GM18498 (cell line): ENCODE data around the gene POU3F1.

Source experiments
- ATAC-seq: cut with Tn5 transposase; IDR thresholded peaks from one replicate; pipeline ENCODE4 v1.9.1; 2021; ENCODE audit warnings: mild to moderate bottlenecking, moderate library complexity; ENCODE audit not compliant: unreplicated experiment

The POU3F1 gene

GRCh38 chr1:38029081-38029681, 17.4 kb downstream of the POU3F1 start:
- ATAC-seq = no peak

DNA sequence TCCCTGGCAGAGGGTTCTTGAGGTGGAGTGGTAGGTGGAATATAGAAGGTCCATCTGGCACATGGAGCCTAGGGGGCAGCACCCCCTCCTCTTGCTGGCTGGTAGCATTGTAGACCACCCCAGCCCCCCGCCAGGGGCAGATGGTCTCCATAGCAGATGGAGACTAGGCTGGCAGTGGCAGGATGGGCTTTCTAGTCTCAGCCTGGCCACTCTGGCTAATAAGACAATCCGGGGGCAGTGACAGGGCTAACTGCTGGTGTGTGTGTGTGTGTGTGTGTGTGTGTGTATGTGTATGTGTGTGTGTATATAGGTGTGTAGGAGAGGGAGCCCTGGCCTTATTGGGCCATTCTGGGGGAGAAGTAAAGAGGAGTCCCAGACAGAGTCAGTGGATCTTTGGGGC, 17.9 kb downstream of the POU3F1 start:
- ATAC-seq = no peak

GRCh38 chr1:38028105-38028591, 18.4 kb downstream of the POU3F1 start:
- ATAC-seq = peak; percentile 78

DNA sequence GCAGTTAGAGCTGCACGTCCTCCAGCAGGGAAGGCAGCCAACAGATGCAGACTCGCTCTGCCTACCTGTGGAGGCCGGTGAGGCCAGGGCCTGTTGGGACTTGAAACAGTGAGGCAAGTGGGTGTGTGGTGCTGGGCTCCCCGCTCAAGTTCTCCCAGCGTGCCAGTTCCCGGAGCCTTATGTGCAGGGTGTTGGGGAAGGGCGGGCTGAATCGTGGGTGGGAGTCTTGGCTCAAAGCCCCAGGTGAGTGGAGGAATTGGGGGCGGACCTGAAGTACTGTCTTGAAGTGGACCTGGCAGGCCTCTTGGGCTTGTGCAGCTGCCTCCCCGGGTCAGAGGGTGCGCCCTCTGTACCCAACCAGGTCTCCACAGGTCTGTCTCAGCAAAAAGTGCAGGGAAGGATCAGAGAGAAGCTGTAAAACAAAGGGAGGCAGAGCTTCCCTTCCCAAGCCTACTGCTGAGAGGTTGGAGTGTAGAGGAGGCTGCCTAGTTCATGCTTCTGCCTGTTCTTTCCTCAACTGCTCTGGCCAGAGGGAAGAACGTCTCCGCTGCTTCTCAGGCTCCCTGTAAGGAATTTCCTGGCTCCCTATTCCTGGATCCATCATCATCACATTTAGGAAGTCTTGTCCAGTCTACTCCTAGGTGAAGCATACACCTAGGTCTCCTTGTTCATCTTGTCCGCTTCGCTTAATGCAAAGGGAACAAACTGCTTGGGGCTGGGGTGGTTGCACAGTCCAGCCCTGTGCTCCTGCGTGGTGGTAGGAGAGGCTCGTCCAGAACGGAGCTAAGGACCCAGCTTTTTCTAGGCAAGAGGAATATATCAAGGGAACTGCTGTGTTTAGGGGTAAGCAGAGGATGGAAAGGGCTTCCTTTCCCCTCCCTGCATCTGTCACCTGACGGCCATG, 19.1 kb downstream of the POU3F1 start:
- ATAC-seq = no peak

DNA sequence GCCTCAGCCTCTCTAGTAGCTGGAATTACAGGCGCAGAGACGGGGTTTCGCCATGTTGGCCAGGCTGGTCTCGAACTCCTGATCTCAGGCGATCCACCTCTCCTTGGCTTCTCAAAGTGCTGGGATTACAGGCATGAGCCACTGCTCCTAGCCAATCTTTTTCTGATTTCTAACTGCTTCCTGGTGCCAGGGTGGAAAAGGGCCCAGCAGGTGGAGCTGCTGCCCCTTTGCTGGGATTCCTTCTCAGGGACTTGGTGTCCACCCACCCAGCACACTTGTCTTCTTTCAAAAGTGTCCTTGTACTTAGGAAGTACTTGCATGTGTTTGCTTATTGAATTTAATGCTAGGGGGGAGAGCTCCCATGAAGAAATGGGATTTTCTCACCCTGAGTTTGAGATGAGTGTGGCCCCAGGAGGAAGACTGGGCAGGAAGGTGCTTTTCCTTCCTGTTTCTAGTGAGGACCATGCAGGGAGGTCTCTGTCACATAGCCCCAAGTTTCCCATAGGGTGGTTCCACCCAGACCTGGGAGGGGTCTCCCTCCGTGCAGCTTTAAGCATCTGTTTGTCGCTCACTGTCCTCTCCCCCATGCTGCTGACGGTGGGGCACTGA, 19.9 kb downstream of the POU3F1 start:
- ATAC-seq = no peak

- ATAC-seq = no peak
Measured at GRCh38 chr1:38025664-38026063, 20.9 kb downstream of the POU3F1 start.

- no peak for ATAC-seq
Measured at GRCh38 chr1:38025233-38025632, 21.4 kb downstream of the POU3F1 start.

DNA sequence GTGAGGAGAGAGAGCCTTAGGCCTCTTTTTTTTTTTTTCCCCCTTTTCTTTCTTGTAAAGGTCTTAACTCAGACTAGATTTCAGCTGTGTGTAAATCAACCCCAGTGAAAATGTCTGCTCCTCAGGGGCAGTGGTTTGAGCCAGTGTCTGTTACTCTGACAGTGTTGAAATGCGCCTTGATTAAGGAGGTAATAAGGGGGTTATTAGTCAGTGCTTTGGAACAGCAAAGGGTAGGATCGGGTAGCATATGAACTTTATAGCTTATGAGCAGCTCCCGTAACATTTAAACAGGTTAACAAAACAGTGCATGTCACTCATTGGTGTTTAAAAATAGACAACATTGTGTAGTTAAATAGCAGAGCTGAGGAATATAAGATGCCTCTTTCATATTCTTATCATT, 23.8 kb downstream of the POU3F1 start:
- no peak for ATAC-seq

- no peak for ATAC-seq
Measured at GRCh38 chr1:38021969-38022368, 24.6 kb downstream of the POU3F1 start.

- ATAC-seq = no peak
Measured at GRCh38 chr1:38020396-38020795, 26.2 kb downstream of the POU3F1 start.

DNA sequence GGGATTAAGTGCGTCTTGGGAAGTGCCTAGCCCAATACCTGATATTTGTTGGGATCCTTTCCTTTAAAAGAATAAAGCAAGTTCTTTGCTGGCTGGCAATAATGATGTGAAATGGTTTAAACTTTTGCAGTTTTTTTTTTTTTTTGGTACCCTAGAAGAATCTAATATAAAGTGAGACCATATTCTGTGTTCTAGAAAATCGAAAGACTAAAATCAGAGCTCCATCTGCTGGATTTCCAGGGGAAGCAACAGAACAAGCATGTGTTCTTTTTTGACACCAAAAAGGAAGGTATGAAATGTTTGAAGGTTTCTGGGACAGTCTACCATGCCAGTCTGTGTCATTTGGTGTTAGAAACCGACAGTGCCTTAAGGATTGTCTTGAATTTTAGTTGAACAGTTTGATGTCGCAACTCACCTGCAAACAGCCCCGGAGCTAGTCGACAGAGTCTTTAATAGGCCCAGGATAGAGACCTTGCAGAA, 27.7 kb downstream of the POU3F1 start:
- no peak for ATAC-seq

- ATAC-seq = no peak
Measured at GRCh38 chr1:38015978-38016725, 30.4 kb downstream of the POU3F1 start.

DNA sequence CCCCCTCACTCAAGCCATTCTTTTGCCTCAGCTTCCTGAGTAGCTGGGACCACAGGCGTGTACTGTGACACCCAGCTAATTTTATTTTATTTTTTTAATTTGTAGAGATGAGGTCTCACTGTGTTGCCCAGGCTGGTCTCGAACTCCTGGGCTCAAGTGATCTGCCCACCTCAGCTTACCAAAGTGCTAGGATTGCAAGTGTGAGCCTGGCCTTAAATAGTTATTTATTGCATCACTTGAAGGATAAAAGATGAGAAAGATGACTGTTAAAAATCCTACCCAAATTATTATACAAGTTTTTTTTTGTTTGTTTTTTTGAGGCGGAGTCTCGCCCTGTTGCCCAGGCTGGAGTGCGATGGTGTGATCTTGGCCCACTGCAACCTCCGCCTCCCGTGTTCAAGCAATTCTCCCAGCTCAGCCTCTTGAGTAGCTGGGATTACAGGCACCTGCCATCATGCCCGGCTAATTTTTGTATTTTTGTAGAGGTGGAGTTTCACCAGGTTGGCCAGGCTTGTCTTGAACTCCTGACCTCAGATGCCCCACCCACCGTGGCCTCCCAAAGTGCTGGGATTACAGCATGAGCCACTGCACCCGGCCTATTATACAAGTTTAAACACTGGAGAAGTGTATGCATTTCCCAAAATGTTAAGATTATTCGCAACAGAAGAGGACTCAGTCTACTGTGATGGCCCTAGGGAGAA, 31.7 kb downstream of the POU3F1 start:
- no peak for ATAC-seq

- no peak for ATAC-seq
Measured at GRCh38 chr1:38014171-38014570, 32.4 kb downstream of the POU3F1 start.

- no peak for ATAC-seq
Measured at GRCh38 chr1:38013227-38013622, 33.4 kb downstream of the POU3F1 start.

DNA sequence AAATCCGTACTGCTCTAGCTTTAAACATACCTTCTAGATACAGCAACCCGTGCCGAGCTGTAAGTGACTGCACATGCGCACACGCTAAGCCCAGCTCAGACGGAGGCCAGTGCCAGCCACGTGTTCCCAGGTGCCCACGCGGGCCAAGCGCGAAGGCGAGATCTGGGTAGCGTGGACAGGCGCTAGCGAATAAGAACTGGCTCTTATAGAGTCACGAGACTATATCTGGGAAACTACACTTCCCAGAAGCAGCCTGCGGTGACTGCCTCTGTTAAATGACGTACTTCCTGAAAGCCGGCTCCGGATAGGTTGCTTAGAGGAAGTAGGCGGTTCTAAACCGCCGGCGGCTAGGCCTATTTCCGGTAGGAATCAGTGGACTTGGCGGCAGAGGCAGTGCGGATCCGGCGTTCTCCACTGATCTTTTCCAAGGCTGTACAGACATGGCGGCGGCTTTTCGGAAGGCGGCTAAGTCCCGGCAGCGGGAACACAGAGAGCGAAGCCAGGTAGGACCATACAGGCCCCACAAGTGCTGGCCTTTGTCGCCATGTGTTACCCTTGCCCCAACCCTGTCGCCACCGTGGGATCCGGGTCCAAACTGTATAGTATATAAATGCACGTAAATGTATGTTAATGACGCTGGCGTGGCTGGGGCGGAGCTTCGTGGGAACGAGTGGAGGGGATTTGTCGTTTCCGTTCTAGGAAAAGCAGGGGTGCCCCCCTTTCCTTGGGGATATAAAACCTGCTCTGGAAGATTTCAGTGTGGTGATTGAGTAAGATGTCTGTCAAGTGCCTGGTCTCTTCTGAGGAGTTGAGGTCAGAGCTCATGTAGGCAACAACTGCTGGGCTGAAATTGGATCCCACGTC, 34.0 kb downstream of the POU3F1 start, which contains the start of gene UTP11:
TSS of gene UTP11 (plus strand) at position 372 of the 864 bp plus-strand sequence. CDS start at position 441, 69 bp downstream.
- peak; percentile 95 for ATAC-seq

- no peak for ATAC-seq
Measured at GRCh38 chr1:38009841-38010180, 36.8 kb downstream of the POU3F1 start.

DNA sequence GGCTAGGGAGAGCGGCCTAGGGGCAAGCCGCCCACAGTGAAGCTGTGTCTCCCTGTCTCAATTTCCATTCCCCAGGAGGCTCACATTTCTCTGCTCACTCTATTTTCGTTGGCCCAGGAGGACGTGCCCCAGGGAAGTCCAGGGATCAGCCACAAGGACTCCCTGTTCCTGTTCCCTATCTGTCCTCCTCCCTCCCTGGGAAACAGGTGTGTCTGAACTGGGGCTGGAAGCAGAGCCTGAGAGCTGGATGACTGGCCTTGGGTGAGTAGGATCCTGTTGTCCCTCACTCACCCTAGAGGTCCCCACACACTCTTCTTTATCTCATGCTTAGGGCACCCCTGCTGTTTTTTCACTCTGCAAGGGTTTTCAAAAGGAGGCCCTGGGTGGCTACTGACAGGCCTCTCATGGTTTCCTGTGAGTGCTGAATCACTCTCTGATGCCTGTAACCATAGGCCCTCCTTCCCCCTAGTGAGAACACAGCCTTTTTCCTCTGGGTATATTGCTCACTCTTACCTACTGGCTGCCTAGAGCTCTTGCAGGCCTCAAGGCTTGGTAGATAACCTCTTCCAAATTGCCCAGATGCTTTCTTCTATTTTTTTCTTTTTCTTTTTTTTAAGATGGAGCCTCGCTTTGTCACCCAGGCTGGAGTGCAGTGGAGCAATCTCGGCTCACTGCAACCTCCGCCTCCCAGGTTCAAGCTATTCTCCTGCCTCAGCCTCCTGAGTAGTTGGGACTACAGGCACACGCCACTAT, 37.3 kb downstream of the POU3F1 start:
- ATAC-seq = no peak
